BJ (cell line): ENCODE results near the gene PDXK. TPM values are rescaled to one million over a fixed set of nuclear protein-coding genes. Genes with fewer than 3 reads are reported as not detected.

ENCODE experiments used
- CTCF ChIA-PET: fragments of 350-600 bp; formaldehyde crosslinking; extraction: SDS; loops from one replicate; lab custom pipeline; 2021; ENCODE audit warnings: antibody characterized with exemption, inconsistent platforms; lab: Yijun Ruan, JAX
- POLR2A ChIA-PET: fragments of 300-600 bp; sonication (Branson Sonifier 250); formaldehyde crosslinking; extraction: SDS; loops from one replicate; lab custom pipeline; 2021; ENCODE audit warnings: antibody characterized with exemption; lab: Charles Lee
- DNase-seq: peaks from one replicate; pipeline ENCODE4 v3.0.0-alpha.2; 2011; ENCODE audit warnings: low read depth
- H3K27me3 ChIP-seq: 2 replicates; pipeline ENCODE4 v1.6.0; 2011; ENCODE audit warnings: low read length; ENCODE audit not compliant: control insufficient read depth, insufficient read depth
- H3K36me3 ChIP-seq: 2 replicates; pipeline ENCODE4 v1.5.1; 2011; ENCODE audit warnings: low read length; ENCODE audit not compliant: control insufficient read depth, insufficient read depth
- H3K4me3 ChIP-seq: 2 replicates; pipeline ENCODE4 v1.5.1; 2011; ENCODE audit warnings: low read depth, mild to moderate bottlenecking, control low read depth, low read length
- polyA plus RNA-seq: library from polyadenylated mRNA; depleted of rRNA; stranded (reverse); fragments of >200 nt; gene quantifications from 2 replicates; pipeline ENCODE4 v1.2.3, GENCODE V29; 2011
- TF ChIP-seq, protein P1 (sequence below): IDR thresholded peaks from 2 replicates; pipeline ENCODE4 v1.5.1; 2011; ENCODE audit warnings: low read depth, mild to moderate bottlenecking, control low read depth, inconsistent platforms, low read length, moderate library complexity; ENCODE audit not compliant: insufficient read depth

Gene PDXK
- polyA plus RNA-seq, 1 experiment, result 192 TPM

- POLR2A ChIA-PET, result no interaction called here
- H3K36me3 ChIP-seq, result peaks cover 62% of the 10 kb centered on the region
- no peak overlapping the region for H3K4me3 ChIP-seq
- DNase-seq, result no peak
- TF ChIP-seq, protein P1, sequence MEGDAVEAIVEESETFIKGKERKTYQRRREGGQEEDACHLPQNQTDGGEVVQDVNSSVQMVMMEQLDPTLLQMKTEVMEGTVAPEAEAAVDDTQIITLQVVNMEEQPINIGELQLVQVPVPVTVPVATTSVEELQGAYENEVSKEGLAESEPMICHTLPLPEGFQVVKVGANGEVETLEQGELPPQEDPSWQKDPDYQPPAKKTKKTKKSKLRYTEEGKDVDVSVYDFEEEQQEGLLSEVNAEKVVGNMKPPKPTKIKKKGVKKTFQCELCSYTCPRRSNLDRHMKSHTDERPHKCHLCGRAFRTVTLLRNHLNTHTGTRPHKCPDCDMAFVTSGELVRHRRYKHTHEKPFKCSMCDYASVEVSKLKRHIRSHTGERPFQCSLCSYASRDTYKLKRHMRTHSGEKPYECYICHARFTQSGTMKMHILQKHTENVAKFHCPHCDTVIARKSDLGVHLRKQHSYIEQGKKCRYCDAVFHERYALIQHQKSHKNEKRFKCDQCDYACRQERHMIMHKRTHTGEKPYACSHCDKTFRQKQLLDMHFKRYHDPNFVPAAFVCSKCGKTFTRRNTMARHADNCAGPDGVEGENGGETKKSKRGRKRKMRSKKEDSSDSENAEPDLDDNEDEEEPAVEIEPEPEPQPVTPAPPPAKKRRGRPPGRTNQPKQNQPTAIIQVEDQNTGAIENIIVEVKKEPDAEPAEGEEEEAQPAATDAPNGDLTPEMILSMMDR, result no peak
- CTCF ChIA-PET, result no interaction called here
- H3K27me3 ChIP-seq, result no peaks in the 10 kb centered on the region
Measured at GRCh38 chr21:43794311-43794710, 75.4 kb downstream of the PDXK start.

DNA sequence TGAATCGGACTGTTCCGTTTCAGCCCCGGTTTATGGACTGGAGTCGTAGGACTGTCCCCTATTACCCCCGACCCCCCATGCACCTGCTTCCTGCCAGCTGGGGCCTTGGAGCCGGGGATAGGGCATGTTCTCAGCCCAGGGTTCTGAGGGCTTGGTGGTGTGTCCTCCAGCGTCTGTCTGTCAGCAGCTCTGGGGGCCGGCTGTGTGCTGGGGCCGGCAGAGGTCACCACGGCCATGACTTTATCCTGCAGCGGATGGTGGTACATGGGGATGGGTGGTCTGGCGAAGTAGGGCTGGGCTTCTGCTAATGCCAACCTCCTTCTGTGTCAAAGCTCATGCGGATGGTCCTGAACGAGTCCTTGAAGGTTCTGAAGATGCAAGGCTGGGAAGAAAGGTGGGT is 75.9 kb downstream of the PDXK start:
- peaks cover 62% of the 10 kb centered on the region for H3K36me3 ChIP-seq
- CTCF ChIA-PET, result no interaction called here
- no peaks in the 10 kb centered on the region for H3K27me3 ChIP-seq
- DNase-seq, result no peak
- TF ChIP-seq, protein P1, result no peak
- H3K4me3 ChIP-seq, result no peak overlapping the region
- POLR2A ChIA-PET, result no interaction called here

GRCh38 chr21:43797415-43797814 is 78.5 kb downstream of the PDXK start:
- POLR2A ChIA-PET, result no interaction called here
- Histone ChIP-seq H3K4me3 (no peak overlapping the region), H3K36me3 (peaks cover 68% of the 10 kb centered on the region), H3K27me3 (no peaks in the 10 kb centered on the region)
- no peak for DNase-seq
- TF ChIP-seq, protein P1, result no peak
- CTCF ChIA-PET, result interaction anchor here (2.0 kb wide), 1 partner anchor 9 kb away, joined by 7 read pairs; no protein-coding TSS in a partner anchor

DNA sequence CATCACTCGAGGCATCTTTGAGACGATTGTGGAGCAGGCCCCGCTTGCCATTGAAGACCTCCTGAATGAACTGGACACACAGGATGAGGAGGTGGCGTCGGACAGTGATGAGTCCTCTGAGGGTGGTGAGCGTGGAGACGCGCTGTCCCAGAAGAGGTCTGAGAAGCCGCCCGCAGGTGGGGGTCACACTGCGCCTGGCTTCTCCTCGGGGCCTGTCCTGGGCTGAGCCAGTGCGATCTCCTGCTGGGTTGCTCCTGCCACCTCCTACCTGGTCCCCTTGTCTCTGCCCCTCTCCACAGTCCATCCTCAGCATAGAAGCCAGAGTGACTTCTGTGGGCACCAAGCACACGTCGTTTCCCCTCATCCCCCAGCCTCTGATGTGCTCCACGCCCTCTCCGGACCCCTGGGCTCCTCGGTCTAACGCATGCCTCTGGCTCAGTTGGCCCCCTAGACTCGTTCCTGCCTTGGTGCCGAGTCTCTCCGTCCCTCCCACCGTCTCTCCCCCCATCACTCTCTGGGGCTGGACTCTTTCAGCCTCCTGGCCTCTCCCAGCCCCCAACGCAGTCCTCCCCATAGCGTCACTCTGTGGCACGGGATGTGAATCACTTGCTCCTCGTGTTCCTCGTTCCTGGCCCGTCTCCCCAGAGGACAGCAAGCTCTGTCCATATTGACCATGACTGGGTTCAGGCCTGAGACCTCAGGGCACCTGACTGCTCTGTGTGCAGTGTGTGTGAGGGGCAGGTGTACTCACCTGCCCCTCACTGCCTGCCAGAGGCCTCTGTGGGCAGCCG is 79.2 kb downstream of the PDXK start:
- DNase-seq, result no peak
- ChIA-PET CTCF (interaction anchor here (1.0 to 2.0 kb wide), 2 partner anchors 9 to 177 kb away, joined by 5 to 7 read pairs; no protein-coding TSS in a partner anchor), POLR2A (no interaction called here)
- Histone ChIP-seq H3K36me3 (peaks cover 68% of the 10 kb centered on the region), H3K27me3 (no peaks in the 10 kb centered on the region), H3K4me3 (no peak overlapping the region)
- TF ChIP-seq, protein P1, result no peak

DNA sequence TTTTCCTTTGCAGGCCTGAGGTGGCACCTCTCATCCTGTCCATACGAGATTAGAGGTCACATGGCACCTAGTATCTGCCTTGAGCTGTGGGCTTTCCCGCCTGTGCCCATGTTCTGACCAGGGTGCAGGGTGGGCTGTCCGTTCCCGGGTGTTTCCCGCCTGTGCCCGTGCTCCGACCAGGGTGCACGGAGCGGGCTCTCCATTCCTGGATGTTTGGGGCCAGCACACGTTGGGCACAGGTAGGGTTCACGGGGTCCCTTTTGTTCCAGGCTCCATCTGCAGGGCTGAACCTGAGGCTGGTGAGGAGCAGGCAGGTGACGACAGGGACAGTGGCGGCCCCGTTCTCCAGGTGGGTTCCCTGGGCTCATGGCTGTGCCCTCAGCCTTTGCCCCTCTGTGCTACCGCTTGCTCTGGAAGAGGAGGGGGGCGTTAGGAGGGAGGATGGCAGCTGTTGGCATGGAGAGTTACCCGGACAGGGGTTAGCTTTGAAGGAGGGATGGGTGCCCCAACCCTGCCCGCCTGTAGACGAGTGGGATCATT is 80.4 kb downstream of the PDXK start:
- CTCF ChIA-PET, result interaction anchor here (1.0 kb wide), 1 partner anchor 176 kb away, joined by 5 read pairs; no protein-coding TSS in a partner anchor

More for the DNA sequence above, 80.4 kb downstream of the PDXK start:
- Histone ChIP-seq H3K4me3 (no peak overlapping the region), H3K27me3 (no peaks in the 10 kb centered on the region), H3K36me3 (peaks cover 61% of the 10 kb centered on the region)
- POLR2A ChIA-PET, result no interaction called here
- TF ChIP-seq, protein P1, result no peak
- no peak for DNase-seq
